NCI-H1092 treated with DMSO at 0.1 percent for 48 hours (cell line): ENCODE measurements around the gene INPP5J.
A peak's percentile ranks its signal among the peaks of the same experiment; 100 is the strongest.
"Not testable (repeated sequence)": the region's sequence is repeated elsewhere in the genome, so short reads cannot be mapped to it uniquely, and the experiment has no call there.

Experiments
- DNase-seq: peaks from one replicate; lab custom pipeline; 2025; lab: John Stamatoyannopoulos, UW

Gene INPP5J

DNA sequence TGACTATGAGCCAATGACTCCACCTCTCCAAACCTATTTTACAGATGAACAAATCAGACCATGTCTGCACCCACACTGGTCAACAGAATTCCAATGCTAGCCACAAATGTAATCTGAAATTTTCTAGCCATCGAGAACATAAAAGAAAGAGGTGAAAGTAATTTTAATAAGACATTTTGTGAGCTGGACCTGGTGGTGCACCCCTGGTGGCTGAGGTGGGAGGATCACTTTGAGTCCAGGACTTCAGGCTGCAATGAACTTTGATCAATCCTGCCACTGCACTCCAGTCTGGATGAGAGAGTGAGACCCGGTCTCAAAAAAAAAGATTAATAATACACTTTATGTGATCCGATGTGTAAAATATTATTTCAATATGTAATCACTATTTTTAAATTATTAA is 27.8 kb downstream of the INPP5J start:
- no peak for DNase-seq

GRCh38 chr22:31151872-31152271 is 29.1 kb downstream of the INPP5J start:
- no peak for DNase-seq

- no peak for DNase-seq
Observed at GRCh38 chr22:31153357-31153756, 30.6 kb downstream of the INPP5J start.

DNA sequence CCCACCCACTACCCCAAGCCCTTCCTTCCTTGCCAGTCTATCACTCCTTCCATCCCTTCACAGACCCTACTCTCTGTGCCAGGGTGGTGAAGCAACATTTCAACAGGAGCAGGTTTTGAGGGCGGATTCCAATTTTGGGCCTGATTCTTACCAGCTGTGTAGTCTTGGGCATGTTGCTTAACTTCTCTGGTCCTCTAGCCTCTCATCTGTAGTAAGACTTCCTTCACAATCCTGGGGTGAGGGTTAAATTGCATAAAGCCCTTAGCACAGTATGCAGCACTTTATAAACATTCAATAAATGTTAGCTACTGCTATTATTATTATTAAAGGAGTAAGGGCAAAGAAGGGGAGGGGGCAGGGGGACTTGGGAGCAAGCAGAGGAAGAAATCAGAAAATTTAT is 32.2 kb downstream of the INPP5J start:
- no peak for DNase-seq

- no peak for DNase-seq
Observed at GRCh38 chr22:31155422-31155821, 32.7 kb downstream of the INPP5J start.

- no peak for DNase-seq
Observed at GRCh38 chr22:31160328-31160978, 37.7 kb downstream of the INPP5J start.

DNA sequence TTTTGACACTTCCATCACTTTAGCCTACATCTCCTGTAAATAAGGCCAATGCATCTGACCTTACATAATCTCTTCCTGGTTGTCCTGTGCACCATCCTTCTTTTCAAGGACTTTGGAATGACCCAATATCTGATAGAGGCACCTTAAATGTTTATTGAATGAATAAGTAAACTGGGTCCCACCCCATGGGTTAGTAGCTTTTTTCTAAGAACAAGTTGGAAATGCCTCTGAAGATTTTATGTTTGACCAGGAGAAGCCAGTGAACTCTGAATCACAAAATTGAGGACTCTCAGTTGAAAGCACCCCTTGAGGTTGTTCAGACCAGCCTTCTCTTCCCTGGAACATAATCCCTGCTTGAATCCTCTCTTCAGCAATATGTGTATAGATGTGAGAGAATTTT is 38.6 kb downstream of the INPP5J start:
- no peak for DNase-seq

- DNase-seq, result no peak
Observed at GRCh38 chr22:31162015-31162765, 39.4 kb downstream of the INPP5J start.

DNA sequence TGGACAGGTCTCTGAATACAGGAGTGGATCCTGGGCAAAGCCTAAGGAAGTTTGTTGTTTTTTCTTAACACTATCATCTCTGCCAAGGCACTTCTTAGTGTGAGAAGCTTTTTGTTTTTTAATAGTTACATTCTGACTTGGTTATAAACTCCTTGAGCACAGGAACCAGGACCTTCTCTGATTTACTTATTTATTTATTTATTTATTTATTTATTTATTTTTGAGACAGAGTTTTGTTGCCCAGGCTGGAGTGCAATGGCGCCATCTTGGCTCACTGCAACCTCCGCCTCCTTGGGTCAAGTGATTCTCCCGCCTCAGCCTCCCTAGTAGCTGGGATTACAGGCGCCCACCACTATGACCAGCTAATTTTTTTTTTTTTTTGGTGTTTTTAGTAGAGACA is 48.2 kb downstream of the INPP5J start:
- no peak for DNase-seq

GRCh38 chr22:31171734-31172133 is 49.0 kb downstream of the INPP5J start:
- not testable (repeated sequence) for DNase-seq

- no peak for DNase-seq
Observed at GRCh38 chr22:31173386-31174145, 50.8 kb downstream of the INPP5J start.

GRCh38 chr22:31176923-31177322 is 54.2 kb downstream of the INPP5J start:
- no peak for DNase-seq

DNA sequence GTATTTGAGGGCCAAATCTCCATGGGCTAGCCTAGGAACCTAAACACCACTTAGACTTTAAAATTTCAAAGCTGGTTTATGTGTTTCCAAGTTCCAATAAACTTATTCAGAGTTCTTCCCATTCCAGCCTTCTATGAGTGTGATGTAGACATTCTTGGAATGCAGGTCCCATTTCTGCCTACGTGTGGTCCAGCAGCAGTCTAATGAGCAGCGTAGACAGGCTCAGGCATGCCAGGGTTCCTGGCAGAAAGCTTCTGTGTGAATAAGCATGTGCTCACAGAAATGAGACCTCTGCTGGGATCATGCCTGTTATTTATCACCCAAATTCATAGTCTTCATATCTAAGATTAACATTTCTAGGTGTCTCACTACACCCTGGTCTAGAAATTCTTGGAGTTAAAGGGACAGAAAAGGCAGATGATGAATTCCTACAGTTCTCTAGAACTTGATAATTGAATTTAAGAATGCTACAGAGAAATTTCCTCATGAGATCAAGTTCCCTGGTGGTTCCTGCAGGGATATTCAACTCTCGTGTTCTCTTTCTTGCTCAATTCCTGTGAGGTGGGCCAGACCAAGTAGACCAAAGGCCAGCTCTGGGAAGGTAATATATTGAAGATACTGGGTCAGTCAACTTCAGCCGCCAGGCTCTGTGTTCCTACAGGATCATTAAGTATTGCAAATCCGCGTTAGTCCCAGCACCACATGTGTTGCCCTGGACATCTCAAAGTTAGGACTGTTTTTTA is 54.8 kb downstream of the INPP5J start:
- no peak for DNase-seq

DNA sequence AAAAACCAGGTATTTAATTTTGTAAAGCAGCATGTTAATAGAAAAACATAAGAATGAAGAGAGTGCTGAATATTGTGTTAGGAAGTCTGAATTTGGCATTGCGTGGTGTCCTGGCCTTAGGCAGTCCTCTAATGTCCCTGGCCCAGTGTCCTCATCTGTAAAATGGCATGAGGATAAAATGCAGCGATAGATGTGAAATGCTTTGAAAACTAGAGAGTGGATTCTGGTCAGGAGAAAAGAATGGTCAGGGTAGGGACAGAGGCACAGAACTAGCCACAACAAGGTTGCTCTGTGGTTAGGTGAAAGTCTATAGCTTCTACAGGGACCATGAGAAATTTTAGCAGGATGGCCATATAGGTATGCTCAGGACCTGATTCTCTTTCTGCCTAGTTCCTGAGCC is 56.1 kb downstream of the INPP5J start:
- DNase-seq, result no peak

- DNase-seq, result peak; percentile 37
Observed at GRCh38 chr22:31179345-31179744, 56.6 kb downstream of the INPP5J start.

- no peak for DNase-seq
Observed at GRCh38 chr22:31184015-31184414, 61.2 kb downstream of the INPP5J start.
